Measurements from ENCODE around the gene MBOAT1. TPM values are rescaled to one million over a fixed set of nuclear protein-coding genes. Genes with fewer than 3 reads are reported as not detected.

The MBOAT1 gene
- total RNA-seq, 1 donor from 2014 or later: 5.4 TPM

DNA sequence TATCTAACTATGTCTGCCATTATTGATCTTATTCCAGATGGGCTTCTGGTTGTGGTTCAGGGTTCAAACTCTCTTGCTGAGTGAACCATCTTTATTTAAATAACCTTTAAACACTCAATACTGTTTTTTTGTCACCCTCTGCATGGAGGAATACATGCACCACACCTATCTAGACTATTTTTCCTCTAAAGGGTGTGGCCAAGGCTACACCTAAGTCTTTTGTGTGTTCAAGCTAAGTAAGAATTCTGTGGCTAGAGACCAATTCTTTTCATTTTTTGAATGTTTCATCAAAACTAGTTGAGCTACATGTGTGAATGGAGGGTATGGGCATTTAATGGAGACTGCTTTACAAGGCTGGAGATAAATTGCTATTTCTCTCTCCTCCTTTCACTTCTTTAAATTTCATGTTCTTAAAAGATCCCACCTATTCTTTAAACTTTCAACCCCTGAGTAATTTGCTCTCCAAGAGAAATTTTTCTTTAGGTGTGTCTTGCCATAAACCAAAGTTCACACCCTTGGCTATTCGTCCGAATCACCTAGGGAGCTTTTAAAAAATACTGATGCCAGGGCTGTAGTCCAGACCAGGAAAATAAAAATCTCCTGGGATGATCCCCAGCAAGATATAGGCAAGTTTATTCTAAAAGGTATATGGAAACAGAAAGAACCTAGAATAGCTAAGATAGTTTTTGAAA, 24.8 kb upstream of the MBOAT1 start:
- Histone ChIP-seq H3K36me3 (no peaks in the 10 kb centered on the region), H3K4me1 (no peaks in the 10 kb centered on the region), H3K27me3 (no peaks in the 10 kb centered on the region), H3K4me3 (no peak overlapping the region), H3K27ac (no peak overlapping the region), H3K9me3 (no peaks in the 10 kb centered on the region)
- no peak for TF ChIP-seq CTCF (IDR thresholded peaks at IDR 0.05)
- intact Hi-C loops (cut with DNase I): no loop called here
- no peak for DNase-seq (ENCODE audit: low spot score in 2 of 2)

GRCh38 chr6:20236344-20236743, 24.1 kb upstream of the MBOAT1 start:
- DNase-seq (ENCODE audit: low spot score in 2 of 2): no peak
- H3K27ac ChIP-seq: no peak overlapping the region
- intact Hi-C loops (cut with DNase I): no loop called here
- H3K4me3 ChIP-seq: no peak overlapping the region
- no peaks in the 10 kb centered on the region for H3K9me3 ChIP-seq
- no peaks in the 10 kb centered on the region for H3K4me1 ChIP-seq
- TF ChIP-seq CTCF (IDR thresholded peaks at IDR 0.05): no peak
- H3K36me3 ChIP-seq: no peaks in the 10 kb centered on the region
- H3K27me3 ChIP-seq: no peaks in the 10 kb centered on the region

DNA sequence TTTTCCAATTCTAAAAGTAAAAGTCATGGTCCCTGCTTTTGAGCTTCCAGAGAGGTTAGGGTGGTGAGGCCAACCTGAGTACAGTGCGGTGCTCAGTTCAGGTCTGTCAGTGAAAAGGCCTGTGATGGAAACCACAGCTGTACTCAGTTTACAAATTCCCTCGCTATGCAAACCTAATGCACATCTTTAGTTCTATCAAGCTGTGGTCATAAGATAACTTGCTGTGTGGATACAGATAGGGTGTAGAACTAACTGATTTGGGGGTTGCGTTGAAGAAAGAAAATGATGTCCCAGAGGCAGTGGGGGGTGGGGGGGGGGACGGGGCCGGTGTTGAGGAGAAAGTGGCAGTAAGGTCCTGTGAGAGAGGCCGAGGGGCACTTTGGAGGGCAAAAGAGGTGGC, 22.8 kb upstream of the MBOAT1 start:
- intact Hi-C loops (cut with DNase I): no loop called here
- Histone ChIP-seq H3K27me3 (no peaks in the 10 kb centered on the region), H3K36me3 (no peaks in the 10 kb centered on the region), H3K27ac (no peak overlapping the region), H3K4me1 (no peaks in the 10 kb centered on the region), H3K4me3 (no peak overlapping the region), H3K9me3 (no peaks in the 10 kb centered on the region)
- no peak for DNase-seq (ENCODE audit: low spot score in 2 of 2)
- no peak for TF ChIP-seq CTCF (IDR thresholded peaks at IDR 0.05)

- intact Hi-C loops (cut with DNase I): no loop called here
- Histone ChIP-seq H3K36me3 (no peaks in the 10 kb centered on the region), H3K27me3 (no peaks in the 10 kb centered on the region), H3K4me3 (no peak overlapping the region), H3K9me3 (no peaks in the 10 kb centered on the region), H3K27ac (no peak overlapping the region), H3K4me1 (no peaks in the 10 kb centered on the region)
- no peak for TF ChIP-seq CTCF (IDR thresholded peaks at IDR 0.05)
- DNase-seq (ENCODE audit: low spot score in 2 of 2): no peak
Observed at GRCh38 chr6:20234136-20234535, 21.9 kb upstream of the MBOAT1 start.

GRCh38 chr6:20233007-20233730, 20.9 kb upstream of the MBOAT1 start:
- H3K4me1 ChIP-seq: no peaks in the 10 kb centered on the region
- H3K36me3 ChIP-seq: no peaks in the 10 kb centered on the region
- no peak overlapping the region for H3K27ac ChIP-seq
- DNase-seq (ENCODE audit: low spot score in 2 of 2): no peak
- no peaks in the 10 kb centered on the region for H3K9me3 ChIP-seq
- intact Hi-C loops (cut with DNase I): no loop called here
- no peak for TF ChIP-seq CTCF (IDR thresholded peaks at IDR 0.05)
- H3K4me3 ChIP-seq: no peak overlapping the region
- H3K27me3 ChIP-seq: no peaks in the 10 kb centered on the region
